A673 (cell line): ENCODE data around the gene METTL27.

ENCODE experiments used
- EZH2 ChIP-seq: fragments of 200-600 bp; sonication (generic); IDR thresholded peaks from 2 replicates; pipeline ENCODE4 v1.6.1; 2017; ENCODE audit warnings: borderline replicate concordance, low read depth, mild to moderate bottlenecking, mixed read lengths, antibody characterized with exemption, low read length; ENCODE audit not compliant: poor library complexity, severe bottlenecking
- TF ChIP-seq, protein P1 (sequence below): fragments of 300-800, 200-600 bp; sonication (generic); conservative IDR thresholded peaks from 2 replicates; pipeline ENCODE4 v1.5.1; 2017; ENCODE audit warnings: low read depth, mild to moderate bottlenecking, antibody characterized with exemption, low read length, moderate library complexity, mixed read lengths

DNA sequence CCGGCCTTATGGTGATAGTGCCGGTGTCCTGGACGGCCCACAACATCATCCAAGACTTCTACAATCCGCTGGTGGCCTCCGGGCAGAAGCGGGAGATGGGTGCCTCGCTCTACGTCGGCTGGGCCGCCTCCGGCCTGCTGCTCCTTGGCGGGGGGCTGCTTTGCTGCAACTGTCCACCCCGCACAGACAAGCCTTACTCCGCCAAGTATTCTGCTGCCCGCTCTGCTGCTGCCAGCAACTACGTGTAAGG, 10.8 kb downstream of the METTL27 start:
- TF ChIP-seq, protein P1, sequence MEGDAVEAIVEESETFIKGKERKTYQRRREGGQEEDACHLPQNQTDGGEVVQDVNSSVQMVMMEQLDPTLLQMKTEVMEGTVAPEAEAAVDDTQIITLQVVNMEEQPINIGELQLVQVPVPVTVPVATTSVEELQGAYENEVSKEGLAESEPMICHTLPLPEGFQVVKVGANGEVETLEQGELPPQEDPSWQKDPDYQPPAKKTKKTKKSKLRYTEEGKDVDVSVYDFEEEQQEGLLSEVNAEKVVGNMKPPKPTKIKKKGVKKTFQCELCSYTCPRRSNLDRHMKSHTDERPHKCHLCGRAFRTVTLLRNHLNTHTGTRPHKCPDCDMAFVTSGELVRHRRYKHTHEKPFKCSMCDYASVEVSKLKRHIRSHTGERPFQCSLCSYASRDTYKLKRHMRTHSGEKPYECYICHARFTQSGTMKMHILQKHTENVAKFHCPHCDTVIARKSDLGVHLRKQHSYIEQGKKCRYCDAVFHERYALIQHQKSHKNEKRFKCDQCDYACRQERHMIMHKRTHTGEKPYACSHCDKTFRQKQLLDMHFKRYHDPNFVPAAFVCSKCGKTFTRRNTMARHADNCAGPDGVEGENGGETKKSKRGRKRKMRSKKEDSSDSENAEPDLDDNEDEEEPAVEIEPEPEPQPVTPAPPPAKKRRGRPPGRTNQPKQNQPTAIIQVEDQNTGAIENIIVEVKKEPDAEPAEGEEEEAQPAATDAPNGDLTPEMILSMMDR: no peak
- TF ChIP-seq EZH2: no peak
